GM11168 (cell line): ENCODE data around the gene BICRA.
"Not testable (repeated sequence)": the region's sequence is repeated elsewhere in the genome, so short reads cannot be mapped to it uniquely, and the experiment has no call there.

ENCODE experiments used
- in situ Hi-C: fragments of 300-500 bp; cut with MboI; formaldehyde crosslinking; loops from one replicate; pipeline ENCODE4 v1.12.0; 2022; ENCODE audit warnings: low sequenced_read_pairs; ENCODE audit not compliant: unreplicated experiment

The BICRA gene

GRCh38 chr19:47658431-47659348 is 49.8 kb downstream of the BICRA start:
- in situ Hi-C loops, result no loop called here

DNA sequence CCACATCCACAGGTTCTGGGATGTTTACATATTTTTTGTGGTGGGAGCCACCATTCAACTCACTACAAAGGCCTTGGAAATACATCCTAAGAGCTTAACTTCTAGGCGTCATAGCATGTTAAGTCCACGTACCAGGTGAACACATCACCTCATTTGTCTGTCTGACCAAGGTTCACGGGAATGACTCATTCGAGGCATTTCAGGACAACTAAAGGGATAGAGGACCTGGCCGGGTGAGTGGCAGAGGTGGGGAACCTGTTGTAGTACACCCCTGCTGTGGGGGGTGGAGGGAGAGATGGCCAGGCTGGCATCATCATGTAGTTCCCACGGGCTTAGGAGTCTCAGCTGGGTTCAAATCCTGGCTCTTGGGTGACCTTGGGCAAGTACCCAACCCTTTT is 51.5 kb downstream of the BICRA start:
- in situ Hi-C loops, result no loop called here

GRCh38 chr19:47661161-47661560 is 52.2 kb downstream of the BICRA start:
- in situ Hi-C loops, result no loop called here

DNA sequence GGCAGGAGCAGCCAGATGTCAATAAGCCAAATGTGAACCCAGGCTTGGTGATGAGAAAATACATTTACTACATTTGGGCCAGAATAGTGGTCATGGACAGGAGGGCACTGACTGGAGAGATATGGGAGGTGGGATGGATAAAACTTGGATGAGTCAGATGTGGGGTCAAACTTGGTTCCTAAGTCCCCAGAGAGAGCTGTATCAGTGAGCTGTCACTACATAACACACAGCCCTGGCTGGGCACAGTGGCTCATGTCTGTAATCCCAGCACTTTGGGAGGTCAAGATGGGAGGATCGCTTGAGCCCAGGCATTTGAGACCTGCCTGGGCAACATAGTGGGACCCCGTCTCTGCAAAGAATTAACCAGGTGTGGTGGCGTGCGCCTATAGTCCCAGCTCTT is 52.7 kb downstream of the BICRA start:
- in situ Hi-C loops, result no loop called here

GRCh38 chr19:47663435-47663910 is 54.5 kb downstream of the BICRA start:
- in situ Hi-C loops, result no loop called here

DNA sequence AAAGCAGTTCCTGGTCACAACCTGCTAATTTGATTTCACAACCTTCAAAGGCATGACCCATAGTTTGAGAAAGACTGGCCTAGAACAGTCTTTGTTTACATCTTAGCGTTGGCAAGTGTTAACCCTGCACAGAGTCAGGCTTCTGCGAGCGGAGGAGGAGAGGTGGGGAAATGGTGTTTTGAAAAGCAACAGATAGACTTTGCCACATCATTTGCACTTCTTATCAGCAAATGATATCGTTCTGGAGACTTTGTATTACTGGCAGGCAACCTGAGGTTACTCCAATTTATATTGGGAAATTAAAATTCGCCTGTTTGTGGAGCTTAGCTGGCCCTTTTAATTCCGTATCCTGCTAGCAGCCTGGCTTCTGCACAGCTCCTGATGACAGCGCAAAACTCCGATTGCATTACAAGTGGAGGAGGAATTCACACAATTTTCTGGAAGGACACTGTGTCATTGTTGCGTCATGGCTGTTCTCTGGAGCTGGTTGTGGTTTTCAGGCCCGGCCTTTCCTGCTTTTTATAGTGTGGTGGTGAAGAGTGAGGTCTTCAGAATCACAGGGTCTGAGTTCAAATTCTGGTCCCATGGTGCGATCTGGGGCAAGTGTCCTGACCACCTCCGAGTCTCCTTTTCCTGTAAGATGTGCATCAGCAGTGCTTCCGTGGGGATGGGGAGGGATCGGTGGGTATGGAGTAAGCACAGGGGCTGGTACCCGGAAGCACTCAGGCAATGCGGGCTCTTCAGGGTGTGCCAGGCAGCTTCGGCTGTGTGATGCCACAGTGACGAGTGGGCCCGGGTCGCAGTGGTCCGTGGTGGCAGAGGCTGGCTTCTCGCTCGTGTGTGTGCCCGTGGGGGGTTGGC is 55.2 kb downstream of the BICRA start:
- in situ Hi-C loops, result no loop called here

DNA sequence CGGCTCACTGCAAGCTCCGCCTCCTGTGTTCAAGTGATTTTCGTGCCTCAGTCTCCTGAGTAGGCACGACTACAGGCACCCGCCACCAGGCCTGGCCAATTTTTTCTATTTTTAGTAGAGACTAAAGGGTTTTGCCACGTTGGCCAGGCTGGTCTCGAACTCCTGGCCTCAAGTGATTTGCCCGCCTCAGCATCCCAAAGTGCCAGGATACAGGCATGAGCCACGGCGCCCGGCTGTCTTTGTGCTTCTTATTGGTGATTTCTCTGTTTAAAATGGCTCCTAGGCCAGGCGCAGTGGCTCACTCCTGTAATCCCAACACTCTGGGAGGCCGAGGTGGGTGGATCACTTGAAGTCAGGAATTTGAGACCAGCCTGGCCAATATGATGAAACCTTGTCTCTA is 59.6 kb downstream of the BICRA start:
- in situ Hi-C loops, result not testable (repeated sequence)

DNA sequence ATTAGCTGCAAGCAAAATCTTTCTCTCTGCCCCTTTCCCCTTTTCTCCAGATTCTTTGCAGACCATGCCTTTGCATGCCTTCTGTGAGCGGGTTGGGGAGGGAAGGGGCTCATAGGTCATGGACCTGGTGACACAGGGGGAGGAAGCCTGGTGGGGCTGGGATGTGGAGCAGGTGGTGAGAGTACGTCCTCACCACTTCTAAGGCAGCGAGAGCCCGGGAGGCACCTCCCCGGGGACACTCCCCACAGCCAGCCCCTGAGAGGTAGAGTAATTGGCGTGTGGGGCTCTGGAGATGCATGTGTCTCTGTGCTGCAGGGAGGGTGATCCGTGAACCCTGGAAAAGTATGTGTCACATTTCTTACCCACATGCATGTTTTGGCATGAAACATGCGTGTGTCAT is 61.8 kb downstream of the BICRA start:
- in situ Hi-C loops, result no loop called here

DNA sequence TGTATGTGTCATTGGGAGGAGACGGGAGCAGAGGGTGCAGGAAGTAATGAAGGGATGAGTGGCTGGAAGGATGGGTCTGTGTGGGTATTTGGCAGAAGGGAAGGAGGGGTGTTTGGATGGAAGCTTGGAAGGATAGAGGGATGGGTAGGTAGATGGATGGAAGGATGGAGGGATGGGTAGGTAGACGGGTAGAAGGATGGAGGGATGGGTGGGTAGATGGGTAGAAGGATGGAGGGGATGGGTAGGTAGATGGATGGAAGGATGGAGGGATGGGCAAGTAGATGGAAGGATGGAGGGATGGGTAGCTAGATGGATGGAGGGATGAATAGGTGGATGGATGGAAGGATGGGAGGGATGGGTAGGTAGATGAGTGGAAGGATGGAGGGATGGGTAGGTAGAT is 62.6 kb downstream of the BICRA start:
- in situ Hi-C loops, result no loop called here

- in situ Hi-C loops, result no loop called here
Observed at GRCh38 chr19:47673426-47673825, 64.5 kb downstream of the BICRA start.

GRCh38 chr19:47674548-47674947 is 65.6 kb downstream of the BICRA start:
- in situ Hi-C loops, result no loop called here

GRCh38 chr19:47675271-47675670 is 66.3 kb downstream of the BICRA start:
- in situ Hi-C loops, result no loop called here

DNA sequence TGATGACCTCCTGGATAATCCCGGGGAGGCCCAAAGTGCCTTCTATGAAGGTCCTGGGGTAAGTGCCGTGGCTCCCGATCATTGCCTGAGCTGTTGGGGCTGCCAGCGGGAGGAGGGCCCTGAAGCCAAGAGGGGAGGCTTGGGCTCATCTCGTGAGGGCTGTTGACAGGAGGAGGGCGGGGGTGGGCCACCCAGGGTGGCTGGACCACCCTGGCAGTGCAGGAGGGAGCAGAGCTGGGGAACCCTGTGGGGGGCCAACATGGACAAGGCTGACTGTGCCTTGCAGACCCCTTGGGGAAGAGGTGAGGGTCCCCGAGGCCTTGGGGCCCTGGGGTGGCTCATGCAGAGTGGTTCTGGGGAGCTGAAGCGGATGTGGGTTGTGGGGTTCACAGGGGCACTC is 66.9 kb downstream of the BICRA start:
- in situ Hi-C loops, result no loop called here

- in situ Hi-C loops, result no loop called here
Observed at GRCh38 chr19:47676811-47677210, 67.9 kb downstream of the BICRA start.

GRCh38 chr19:47679251-47679900 is 70.4 kb downstream of the BICRA start:
- in situ Hi-C loops, result no loop called here

DNA sequence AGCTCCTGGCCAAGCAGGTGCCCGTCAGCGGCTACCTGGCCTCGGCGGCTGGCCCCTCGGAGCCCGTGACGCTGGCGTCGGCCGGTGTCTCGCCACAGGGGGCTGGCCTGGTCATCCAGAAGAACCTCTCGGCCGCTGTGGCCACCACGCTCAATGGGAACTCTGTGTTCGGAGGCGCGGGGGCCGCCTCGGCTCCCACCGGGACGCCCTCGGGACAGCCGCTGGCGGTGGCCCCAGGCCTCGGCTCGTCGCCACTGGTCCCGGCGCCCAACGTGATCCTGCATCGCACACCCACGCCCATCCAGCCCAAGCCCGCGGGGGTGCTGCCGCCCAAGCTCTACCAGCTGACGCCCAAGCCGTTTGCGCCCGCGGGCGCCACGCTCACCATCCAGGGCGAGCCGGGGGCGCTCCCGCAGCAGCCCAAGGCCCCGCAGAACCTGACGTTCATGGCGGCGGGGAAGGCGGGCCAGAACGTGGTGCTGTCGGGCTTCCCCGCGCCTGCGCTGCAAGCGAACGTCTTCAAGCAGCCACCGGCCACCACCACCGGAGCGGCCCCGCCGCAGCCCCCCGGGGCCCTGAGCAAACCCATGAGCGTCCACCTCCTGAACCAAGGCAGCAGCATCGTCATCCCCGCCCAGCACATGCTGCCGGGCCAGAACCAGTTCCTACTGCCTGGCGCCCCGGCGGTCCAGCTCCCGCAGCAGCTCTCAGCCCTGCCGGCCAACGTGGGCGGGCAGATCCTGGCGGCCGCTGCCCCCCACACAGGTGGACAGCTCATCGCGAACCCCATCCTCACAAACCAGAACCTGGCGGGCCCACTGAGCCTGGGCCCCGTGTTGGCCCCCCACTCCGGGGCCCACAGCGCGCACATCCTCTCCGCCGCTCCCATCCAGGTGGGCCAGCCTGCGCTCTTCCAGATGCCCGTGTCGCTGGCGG is 71.3 kb downstream of the BICRA start:
- in situ Hi-C loops, result no loop called here

DNA sequence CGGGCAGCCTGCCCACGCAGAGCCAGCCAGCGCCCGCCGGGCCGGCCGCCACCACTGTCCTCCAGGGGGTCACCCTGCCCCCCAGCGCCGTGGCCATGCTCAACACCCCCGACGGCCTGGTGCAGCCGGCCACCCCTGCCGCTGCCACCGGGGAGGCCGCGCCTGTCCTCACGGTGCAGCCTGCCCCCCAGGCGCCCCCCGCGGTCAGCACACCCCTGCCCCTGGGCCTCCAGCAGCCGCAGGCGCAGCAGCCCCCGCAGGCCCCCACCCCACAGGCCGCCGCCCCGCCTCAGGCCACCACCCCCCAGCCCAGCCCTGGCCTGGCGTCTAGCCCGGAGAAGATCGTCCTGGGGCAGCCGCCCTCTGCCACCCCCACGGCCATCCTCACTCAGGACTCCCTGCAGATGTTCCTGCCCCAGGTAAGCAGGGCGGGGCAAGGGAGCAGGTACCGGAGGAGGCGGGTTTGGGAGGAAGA is 72.0 kb downstream of the BICRA start:
- in situ Hi-C loops, result no loop called here

DNA sequence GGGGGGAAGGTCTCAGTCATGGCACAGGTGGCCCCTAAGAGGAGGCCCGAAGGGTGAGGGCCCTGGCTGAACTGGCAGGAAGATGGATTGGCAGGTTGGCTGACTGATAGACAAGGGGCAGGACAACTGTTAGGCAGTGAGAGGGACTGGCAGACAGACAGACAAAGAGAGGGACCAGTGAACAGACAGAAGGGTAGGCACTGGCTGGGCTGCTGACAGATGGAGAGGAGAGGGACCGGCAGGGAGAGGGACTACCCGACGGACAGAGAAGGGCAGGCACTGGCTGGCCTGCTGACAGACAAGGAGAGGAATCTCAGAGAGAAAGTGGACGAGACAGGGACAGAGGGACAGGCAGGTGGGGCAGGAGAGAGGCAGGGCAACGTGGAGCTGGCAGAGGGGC is 72.5 kb downstream of the BICRA start:
- in situ Hi-C loops, result no loop called here

GRCh38 chr19:47681936-47682335 is 73.0 kb downstream of the BICRA start:
- in situ Hi-C loops, result no loop called here
